Transverse colon (tissue), 4 donors: Measurements from ENCODE around the gene IL20RA.

Experiments
- POLR2A ChIP-seq: fragments of 450-650 bp; IDR thresholded peaks from one replicate; pipeline ENCODE4 v1.6.1; 2016; ENCODE audit warnings: antibody characterized with exemption, mild to moderate bottlenecking, moderate library complexity
- POLR2AphosphoS5 ChIP-seq, 3 donors: sonication (generic); formaldehyde crosslinking; IDR thresholded peaks; one replicate each; pipeline ENCODE4 v1.6.1; 2016; ENCODE audit warnings: antibody characterized with exemption in 3 of 3
- TF ChIP-seq, protein P1 (sequence below), 5 experiments: fragments of 200-600 bp in 3 of 5; fragments of 450-650 bp in 2 of 5; sonication (generic) in 3 of 5; IDR thresholded peaks; 1 replicate in 2 of 5; 2 replicates in 3 of 5; pipeline ENCODE4 v1.5.1; 2016 to 2017; ENCODE audit warnings: antibody characterized with exemption in 5 of 5, inconsistent platforms in 3 of 5, mild to moderate bottlenecking in 2 of 5, moderate library complexity in 1 of 5

DNA sequence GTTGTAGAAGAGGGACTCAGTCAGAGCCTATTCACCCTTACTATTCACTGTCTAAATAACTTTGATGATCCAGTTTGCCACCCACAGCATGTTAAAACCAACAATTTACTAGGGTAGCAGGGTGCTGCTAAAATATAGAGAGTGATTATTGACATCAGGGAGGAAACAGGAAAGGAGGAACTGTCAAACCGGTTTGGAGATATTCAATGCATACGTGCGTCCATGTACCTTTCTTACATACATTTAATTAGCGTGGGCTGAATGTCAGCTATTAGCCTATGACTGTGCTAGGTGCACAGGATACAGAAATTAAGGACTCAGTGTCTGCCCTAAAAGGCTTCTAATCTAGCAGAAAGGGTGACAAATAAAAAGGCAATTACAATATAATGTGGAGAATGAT is 57.2 kb downstream of the IL20RA start:
- TF ChIP-seq, protein P1, sequence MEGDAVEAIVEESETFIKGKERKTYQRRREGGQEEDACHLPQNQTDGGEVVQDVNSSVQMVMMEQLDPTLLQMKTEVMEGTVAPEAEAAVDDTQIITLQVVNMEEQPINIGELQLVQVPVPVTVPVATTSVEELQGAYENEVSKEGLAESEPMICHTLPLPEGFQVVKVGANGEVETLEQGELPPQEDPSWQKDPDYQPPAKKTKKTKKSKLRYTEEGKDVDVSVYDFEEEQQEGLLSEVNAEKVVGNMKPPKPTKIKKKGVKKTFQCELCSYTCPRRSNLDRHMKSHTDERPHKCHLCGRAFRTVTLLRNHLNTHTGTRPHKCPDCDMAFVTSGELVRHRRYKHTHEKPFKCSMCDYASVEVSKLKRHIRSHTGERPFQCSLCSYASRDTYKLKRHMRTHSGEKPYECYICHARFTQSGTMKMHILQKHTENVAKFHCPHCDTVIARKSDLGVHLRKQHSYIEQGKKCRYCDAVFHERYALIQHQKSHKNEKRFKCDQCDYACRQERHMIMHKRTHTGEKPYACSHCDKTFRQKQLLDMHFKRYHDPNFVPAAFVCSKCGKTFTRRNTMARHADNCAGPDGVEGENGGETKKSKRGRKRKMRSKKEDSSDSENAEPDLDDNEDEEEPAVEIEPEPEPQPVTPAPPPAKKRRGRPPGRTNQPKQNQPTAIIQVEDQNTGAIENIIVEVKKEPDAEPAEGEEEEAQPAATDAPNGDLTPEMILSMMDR (IDR thresholded peaks at IDR 0.05): no peak
- no peak for TF ChIP-seq POLR2A
- no peak for TF ChIP-seq POLR2AphosphoS5 (IDR thresholded peaks at IDR 0.05)
